GM18858 (cell line): ENCODE measurements around the gene STAB1.

Experiments used
- ATAC-seq: cut with Tn5 transposase; IDR thresholded peaks from one replicate; pipeline ENCODE4 v1.9.1; 2021; ENCODE audit not compliant: unreplicated experiment

Gene STAB1, protein sequence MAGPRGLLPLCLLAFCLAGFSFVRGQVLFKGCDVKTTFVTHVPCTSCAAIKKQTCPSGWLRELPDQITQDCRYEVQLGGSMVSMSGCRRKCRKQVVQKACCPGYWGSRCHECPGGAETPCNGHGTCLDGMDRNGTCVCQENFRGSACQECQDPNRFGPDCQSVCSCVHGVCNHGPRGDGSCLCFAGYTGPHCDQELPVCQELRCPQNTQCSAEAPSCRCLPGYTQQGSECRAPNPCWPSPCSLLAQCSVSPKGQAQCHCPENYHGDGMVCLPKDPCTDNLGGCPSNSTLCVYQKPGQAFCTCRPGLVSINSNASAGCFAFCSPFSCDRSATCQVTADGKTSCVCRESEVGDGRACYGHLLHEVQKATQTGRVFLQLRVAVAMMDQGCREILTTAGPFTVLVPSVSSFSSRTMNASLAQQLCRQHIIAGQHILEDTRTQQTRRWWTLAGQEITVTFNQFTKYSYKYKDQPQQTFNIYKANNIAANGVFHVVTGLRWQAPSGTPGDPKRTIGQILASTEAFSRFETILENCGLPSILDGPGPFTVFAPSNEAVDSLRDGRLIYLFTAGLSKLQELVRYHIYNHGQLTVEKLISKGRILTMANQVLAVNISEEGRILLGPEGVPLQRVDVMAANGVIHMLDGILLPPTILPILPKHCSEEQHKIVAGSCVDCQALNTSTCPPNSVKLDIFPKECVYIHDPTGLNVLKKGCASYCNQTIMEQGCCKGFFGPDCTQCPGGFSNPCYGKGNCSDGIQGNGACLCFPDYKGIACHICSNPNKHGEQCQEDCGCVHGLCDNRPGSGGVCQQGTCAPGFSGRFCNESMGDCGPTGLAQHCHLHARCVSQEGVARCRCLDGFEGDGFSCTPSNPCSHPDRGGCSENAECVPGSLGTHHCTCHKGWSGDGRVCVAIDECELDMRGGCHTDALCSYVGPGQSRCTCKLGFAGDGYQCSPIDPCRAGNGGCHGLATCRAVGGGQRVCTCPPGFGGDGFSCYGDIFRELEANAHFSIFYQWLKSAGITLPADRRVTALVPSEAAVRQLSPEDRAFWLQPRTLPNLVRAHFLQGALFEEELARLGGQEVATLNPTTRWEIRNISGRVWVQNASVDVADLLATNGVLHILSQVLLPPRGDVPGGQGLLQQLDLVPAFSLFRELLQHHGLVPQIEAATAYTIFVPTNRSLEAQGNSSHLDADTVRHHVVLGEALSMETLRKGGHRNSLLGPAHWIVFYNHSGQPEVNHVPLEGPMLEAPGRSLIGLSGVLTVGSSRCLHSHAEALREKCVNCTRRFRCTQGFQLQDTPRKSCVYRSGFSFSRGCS (N-terminal part only)

GRCh38 chr3:52494886-52495495 is at the start of gene STAB1:
Gene STAB1 (plus strand): TSS chr3:52495338. CDS start chr3:52495414, 76 bp downstream.
- no peak for ATAC-seq

GRCh38 chr3:52446042-52446441 is 49.1 kb upstream of the STAB1 start:
- no peak for ATAC-seq

DNA sequence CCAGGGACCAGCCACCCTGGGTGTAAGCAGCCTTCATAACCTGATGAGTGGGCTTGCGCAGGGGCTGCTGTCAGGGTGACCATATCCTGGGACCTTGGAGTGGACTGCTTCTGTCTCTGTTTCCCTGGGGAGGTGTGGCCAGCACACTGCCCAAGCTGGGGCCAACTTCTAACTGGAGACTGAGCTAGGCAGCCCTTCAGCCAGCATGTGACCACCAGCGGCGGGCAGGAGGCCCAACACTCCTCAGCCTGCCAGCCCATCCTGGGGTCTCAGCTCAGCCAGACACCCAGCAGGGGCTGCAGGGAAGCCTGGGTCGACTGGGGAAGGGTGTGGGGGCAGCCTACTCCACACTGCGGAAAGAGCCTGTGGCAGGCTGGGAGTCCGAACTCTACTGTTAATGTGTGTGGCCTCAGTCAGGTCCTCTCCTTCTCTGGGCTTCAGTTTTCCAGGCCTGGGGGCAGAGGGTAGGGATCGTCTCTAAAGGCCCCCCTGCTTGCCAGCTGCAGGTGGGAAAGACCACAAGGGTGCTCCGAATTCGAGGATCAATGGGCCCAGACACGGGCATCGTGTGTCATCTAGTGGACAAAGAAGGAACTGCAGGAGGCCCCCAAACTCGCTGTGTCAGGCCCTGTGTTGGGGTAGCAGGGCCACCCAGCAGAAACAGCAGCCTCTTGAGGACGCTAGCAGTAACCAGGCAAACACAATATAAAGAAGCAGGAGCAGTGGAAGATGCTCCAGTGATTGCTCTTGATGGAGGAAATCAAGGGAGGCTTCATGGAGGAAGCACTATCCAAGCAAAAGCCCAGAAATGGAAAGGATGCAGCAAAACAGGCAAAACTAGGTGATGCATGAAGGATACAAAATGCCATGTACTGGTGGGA is 48.3 kb upstream of the STAB1 start:
- no peak for ATAC-seq

GRCh38 chr3:52447512-52448355 is 47.4 kb upstream of the STAB1 start:
- no peak for ATAC-seq

- no peak for ATAC-seq
Observed at GRCh38 chr3:52450489-52451236, 44.5 kb upstream of the STAB1 start.

DNA sequence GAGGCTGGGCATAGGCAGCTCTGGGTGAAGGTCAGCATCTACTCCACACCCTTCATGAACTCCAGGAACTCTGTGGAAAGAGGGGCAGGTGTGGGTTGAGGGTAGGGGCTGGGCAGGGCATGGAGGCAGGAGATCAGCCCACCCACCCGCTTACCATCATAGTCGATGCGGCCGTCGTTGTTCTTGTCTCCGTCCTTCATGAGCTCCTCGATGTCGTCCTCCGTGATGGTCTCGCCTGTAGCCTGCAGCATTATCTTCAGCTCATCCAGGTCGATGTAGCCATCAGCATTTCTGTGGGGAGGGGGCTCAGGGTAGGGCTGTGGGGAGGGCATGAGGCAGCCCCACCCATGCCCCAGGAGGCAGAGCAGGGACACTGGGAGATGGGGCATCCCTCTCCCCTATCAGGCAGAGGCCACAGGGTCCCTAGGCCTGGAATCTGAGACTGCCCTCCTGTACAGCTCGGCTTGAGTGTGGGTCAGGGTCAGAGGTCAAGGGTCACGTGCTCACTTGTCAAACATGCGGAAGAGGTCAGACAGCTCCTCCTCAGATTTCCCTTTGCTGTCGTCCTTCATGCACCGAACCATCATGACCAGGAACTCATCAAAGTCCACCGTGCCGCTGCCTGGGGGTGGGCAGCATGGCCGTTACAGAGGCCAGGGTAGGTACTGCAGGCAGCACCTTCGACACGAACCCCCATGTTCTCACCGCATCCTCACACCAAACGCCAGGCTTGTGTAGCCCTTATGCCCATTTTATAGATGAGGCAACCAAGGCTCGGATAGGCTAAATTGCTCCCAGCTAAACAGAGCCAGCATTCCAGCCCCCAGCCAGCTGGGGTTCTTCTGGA is 43.7 kb upstream of the STAB1 start:
- ATAC-seq = no peak

- ATAC-seq = no peak
Observed at GRCh38 chr3:52452126-52452525, 43.0 kb upstream of the STAB1 start.

- ATAC-seq = no peak
Observed at GRCh38 chr3:52452570-52453221, 42.4 kb upstream of the STAB1 start.

DNA sequence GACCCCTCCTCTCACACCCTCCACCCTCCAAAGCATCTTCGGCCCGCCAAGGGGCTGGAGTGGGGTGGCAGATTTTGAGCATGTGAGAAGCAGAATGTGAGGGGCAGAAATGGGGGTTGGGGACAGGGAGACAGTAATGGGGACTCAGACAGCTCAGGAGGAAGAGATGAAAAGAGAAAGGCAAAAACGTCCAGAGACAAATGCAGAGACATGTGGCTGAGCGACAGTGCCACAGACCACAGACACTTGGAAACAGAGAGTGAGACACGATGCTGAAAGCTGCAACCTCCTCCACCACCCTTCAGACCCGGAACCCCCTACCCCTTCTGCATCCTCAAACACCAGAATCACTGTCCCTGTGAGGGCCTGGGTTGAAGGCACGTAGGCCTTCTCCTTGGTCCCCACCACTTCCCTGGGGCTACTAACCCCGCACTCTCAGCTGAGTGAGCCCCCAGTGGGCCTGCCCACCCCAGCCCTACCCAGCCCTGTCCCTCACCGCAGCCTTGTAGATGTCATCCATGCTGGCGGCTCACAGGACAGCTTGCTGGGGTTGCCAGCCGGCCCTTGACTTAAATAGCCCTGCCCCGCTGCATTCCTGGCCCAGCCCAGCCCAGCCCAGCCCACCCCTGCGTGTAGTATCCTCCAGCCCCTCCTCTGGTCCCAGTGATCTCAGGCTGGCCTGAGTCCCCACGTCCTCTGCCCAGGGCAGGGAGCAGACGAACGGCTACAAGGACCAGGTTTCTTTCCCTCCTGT is 41.5 kb upstream of the STAB1 start, which contains the start of gene TNNC1:
Gene TNNC1 (minus strand): TSS at position 546 of the 754 bp plus-strand sequence. CDS start 26 bp downstream, at position 520.
- no peak for ATAC-seq

GRCh38 chr3:52454250-52454937 is 40.7 kb upstream of the STAB1 start:
- no peak for ATAC-seq

DNA sequence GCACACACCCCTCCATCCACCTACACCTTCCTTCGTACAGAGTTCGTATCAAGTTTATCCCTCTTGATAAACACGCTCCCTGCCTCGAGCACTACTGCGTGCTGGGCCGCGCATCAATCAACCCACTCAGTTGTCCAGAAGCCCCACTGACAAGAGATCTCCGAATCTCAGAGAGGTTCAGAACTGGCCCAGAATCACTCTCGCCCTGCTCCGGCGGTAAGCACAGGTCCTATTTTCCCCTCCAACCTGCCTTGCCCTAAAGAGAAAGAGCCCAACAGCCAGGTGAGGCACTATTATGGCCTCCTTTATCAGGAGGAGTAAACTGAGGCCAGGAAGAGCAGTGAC is 40.2 kb upstream of the STAB1 start:
- no peak for ATAC-seq

GRCh38 chr3:52455283-52456168 is 39.6 kb upstream of the STAB1 start, which contains the start of gene NISCH:
Gene NISCH (plus strand): TSS chr3:52455604. CDS start chr3:52455642, 38 bp downstream.
- peak; percentile 57 for ATAC-seq

GRCh38 chr3:52456169-52456799 is 38.9 kb upstream of the STAB1 start:
- no peak for ATAC-seq

- no peak for ATAC-seq
Observed at GRCh38 chr3:52456800-52457183, 38.3 kb upstream of the STAB1 start.
